Neural cell (in vitro differentiated cells): ENCODE results near the gene ITGB4.

ENCODE experiments used
- CTCF ChIP-seq: fragments of 450-650 bp; IDR thresholded peaks from 2 replicates; pipeline ENCODE4 v1.5.1; 2014; ENCODE audit warnings: antibody characterized with exemption, mild to moderate bottlenecking, moderate library complexity; ENCODE audit not compliant: poor library complexity, severe bottlenecking
- RAD21 ChIP-seq: fragments of 450-650 bp; conservative IDR thresholded peaks from 2 replicates; pipeline ENCODE4 v1.6.1; 2014; ENCODE audit warnings: antibody characterized with exemption, mild to moderate bottlenecking, moderate library complexity

DNA sequence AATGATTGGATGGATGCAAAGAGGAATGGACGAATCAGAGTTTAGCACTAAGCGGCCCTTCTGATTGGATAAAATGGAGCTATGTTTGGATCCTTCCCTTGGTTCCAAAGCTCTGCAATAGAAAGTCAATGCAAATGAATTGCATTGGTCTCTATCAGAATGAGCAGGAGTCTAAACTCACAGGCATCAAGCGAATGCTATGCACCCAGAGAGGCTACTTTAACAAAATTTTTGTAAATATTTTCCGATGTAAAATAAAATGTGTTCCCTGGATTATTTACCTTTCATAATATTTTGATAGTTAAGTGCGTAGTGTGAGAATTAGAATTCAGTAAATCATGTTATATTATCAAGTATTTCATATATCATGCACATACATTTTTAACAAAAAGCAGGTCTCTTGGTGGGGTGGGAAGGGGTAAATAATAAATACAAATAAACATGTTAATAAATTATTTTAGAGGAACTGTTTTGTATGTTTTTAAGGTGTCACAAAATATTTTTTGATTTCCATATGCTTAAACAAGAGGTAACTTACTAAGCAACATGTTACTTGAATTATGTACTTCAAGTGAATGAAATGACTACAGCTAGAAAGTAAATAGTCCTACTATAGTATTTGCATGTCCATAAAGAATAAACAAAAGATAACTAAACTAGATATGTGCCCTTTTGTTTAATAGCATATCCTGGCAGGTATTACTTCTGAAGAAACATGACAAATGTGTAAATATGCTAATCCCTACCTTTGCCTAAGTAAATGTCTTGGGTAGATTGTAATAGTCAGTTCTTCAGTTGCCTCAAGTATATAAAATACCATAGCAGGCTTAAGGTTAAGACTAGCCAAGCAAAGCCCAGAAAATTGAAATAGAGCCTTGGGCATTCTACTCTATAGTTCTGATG lies 59.0 kb downstream of the ITGB4 start:
- TF ChIP-seq CTCF (no peak), RAD21 (no peak)
